Measurements from ENCODE around the gene SLC9A9. TPM values are rescaled to one million over a fixed set of nuclear protein-coding genes. Genes with fewer than 3 reads are reported as not detected.

SLC9A9 gene
- total and polyA plus RNA-seq, 10 of the 15 experiments (the other 5 are each of a cell fraction or from before 2014, with no cell fraction given) = 3.5 to 14.2 (median 9.3) TPM

DNA sequence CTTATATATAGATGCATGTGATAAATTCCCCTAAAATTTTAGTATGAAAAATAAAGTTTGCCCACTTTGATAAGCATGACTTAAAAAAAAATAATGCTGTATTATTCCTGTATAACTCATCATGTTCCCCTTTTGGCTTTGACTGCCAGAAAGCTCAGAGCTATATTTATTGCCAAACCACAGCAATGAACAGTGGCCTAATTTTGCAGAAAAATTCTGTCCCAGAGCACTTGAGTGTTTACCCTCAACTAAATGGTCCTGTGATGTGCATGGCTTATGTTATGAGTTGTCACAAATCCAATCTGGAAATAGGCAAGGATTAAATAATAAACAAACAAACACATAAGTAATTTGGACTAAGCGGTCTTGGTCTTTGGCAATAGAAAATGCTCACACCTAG lies 276.7 kb downstream of the SLC9A9 start:
- H3K4me2 ChIP-seq (ENCODE audit: control insufficient read depth, insufficient read depth) = no peak overlapping the region
- no peaks in the 10 kb centered on the region for H3K27me3 ChIP-seq (replicated peaks in 1 of 2; ENCODE audit: control insufficient read depth in 2 of 2, insufficient read depth in 2 of 2, low read length in 1 of 2)
- no peaks in the 10 kb centered on the region for H3K79me2 ChIP-seq (ENCODE audit: control insufficient read depth, insufficient read depth, low read length)
- H3K4me1 ChIP-seq (ENCODE audit: control insufficient read depth, insufficient read depth, low read length) = no peaks in the 10 kb centered on the region
- no peaks in the 10 kb centered on the region for H4K20me1 ChIP-seq (ENCODE audit: control insufficient read depth, insufficient read depth)
- H3K4me3 ChIP-seq = no peak overlapping the region
- ChIA-PET RAD21 (ENCODE audit: unreplicated experiment) (no interaction called here), CTCF (no interaction called here), SMC1A (ENCODE audit: uncharacterized antibody, unreplicated experiment) (interaction anchor here (1.0 kb wide), 1 partner anchor 10 kb away, joined by 3 read pairs; no protein-coding TSS in a partner anchor), POLR2A (no interaction called here)
- intact Hi-C loops (cut with micrococcal nuclease; ENCODE audit: unreplicated experiment) (no loop called here), in situ Hi-C loops (cut with MboI) (no loop called here)
- H3K9me3 ChIP-seq (replicated peaks; ENCODE audit: control insufficient read depth, insufficient read depth, low read length) = no peaks in the 10 kb centered on the region
- H2AFZ ChIP-seq (ENCODE audit: control insufficient read depth, low read depth, low read length) = no peak overlapping the region
- WGBS (ENCODE audit: insufficient coverage, insufficient replicate concordance, low lambda C conversion rate, missing lambda C conversion rate) = 100% methylated on average over 1 of the region's 1 CpG
- TF ChIP-seq KLF5 (IDR thresholded peaks at IDR 0.05; ENCODE audit: partially characterized antibody) (no peak), ZBTB4 (CRISPR knock-in tag; IDR thresholded peaks at IDR 0.05) (no peak), PRDM15 (CRISPR knock-in tag; IDR thresholded peaks at IDR 0.05) (no peak), ZNF687 (IDR thresholded peaks at IDR 0.05) (no peak)
- H3K36me3 ChIP-seq (ENCODE audit: control insufficient read depth in 2 of 2, insufficient read depth in 2 of 2, low read length in 1 of 2) = no peaks in the 10 kb centered on the region
- ATAC-seq (no peak), FAIRE-seq (no peak), DNase-seq (ENCODE audit: low read depth, low spot score) (no peak)
- no peak overlapping the region for H3K9ac ChIP-seq (ENCODE audit: control insufficient read depth, insufficient read depth, low read length)
- no peak overlapping the region for H3K27ac ChIP-seq (ENCODE audit: control insufficient read depth, insufficient read depth)
- no TSS peak for BruUV-seq (replicated peaks)
